ENCODE data around the gene ZBP1.

The ZBP1 gene

GRCh38 chr20:57649617-57650015, 29.4 kb upstream of the ZBP1 start:
- Histone ChIP-seq H3K36me3 (peaks cover 5% of the 10 kb centered on the region; the same call in 1 of the 2 replicates), H3K27me3 (ENCODE audit: insufficient read depth, low read depth, severe bottlenecking) (no peaks in the 10 kb centered on the region), H3K9me3 (ENCODE audit: severe bottlenecking) (no peaks in the 10 kb centered on the region), H3K4me3 (ENCODE audit: low read depth, low read length) (no peak overlapping the region), H3K27ac (no peak overlapping the region)
- no peak for DNase-seq
- TF ChIP-seq CTCF (IDR thresholded peaks at IDR 0.05; ENCODE audit: low read depth, low read length): no peak

- Histone ChIP-seq H3K27ac (no peak overlapping the region), H3K9me3 (ENCODE audit: severe bottlenecking) (no peaks in the 10 kb centered on the region), H3K4me3 (ENCODE audit: low read depth, low read length) (no peak overlapping the region), H3K27me3 (ENCODE audit: insufficient read depth, low read depth, severe bottlenecking) (no peaks in the 10 kb centered on the region), H3K36me3 (peaks cover 5% of the 10 kb centered on the region; the same call in 1 of the 2 replicates)
- no peak for TF ChIP-seq CTCF (IDR thresholded peaks at IDR 0.05; ENCODE audit: low read depth, low read length)
- no peak for DNase-seq
Measured at GRCh38 chr20:57648878-57649616, 28.8 kb upstream of the ZBP1 start.

- no peak for TF ChIP-seq CTCF (IDR thresholded peaks at IDR 0.05; ENCODE audit: low read depth, low read length)
- no peak for DNase-seq
- Histone ChIP-seq H3K9me3 (ENCODE audit: severe bottlenecking) (no peaks in the 10 kb centered on the region), H3K27ac (no peak overlapping the region), H3K36me3 (peaks cover 5% of the 10 kb centered on the region; the same call in 1 of the 2 replicates), H3K27me3 (ENCODE audit: insufficient read depth, low read depth, severe bottlenecking) (no peaks in the 10 kb centered on the region), H3K4me3 (ENCODE audit: low read depth, low read length) (no peak overlapping the region)
Measured at GRCh38 chr20:57647933-57648785, 27.9 kb upstream of the ZBP1 start.

DNA sequence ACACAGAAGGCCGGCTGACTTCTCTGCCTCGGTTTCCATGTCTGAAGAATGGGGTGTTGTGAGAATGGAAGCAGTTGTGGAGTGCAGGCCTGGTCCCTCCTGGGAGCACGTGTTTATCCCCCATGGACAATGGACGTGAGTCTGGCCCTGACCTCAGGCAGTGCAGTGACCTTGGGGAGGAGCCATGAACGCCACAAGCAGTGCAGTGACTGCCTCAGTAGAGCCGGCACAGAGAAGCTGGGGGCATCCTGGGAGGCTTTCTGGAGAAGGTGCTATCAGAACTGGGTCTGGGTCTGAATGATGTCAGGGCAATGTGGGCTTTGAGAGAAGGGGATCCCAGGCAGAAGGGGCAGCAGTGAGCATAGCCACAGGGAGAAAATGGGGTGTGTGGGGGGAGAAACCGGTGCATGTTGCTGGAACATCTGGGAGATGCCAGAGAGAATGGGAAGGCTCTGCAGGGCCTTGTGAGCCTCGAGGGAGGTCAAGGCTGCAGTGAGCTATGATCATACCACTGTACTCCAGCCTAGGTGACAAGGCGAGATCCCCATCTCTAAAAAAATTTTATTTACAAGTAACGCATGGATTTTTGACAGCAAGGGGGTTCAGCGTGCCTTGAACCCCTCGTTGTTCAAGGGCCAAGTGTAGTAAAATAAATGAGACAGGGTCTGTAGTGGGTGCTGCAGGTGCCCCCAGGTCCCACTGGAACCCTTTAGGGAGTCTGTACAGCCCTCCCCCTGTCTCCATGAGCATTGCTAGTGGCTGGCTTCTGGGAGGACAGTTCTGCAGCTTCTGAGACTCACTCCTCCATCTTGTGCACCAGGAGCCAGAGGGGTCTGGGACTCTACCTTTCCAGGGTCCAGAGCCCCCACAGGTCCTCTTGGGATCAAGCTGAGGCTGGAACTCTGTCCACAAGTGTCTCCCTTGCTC, 27.0 kb upstream of the ZBP1 start:
- Histone ChIP-seq H3K36me3 (peaks cover 4% of the 10 kb centered on the region; the same call in 1 of the 2 replicates), H3K4me3 (ENCODE audit: low read depth, low read length) (no peak overlapping the region), H3K27ac (no peak overlapping the region), H3K27me3 (ENCODE audit: insufficient read depth, low read depth, severe bottlenecking) (no peaks in the 10 kb centered on the region), H3K9me3 (ENCODE audit: severe bottlenecking) (no peaks in the 10 kb centered on the region)
- DNase-seq: no peak
- TF ChIP-seq CTCF (IDR thresholded peaks at IDR 0.05; ENCODE audit: low read depth, low read length): no peak

- no peak for DNase-seq
- Histone ChIP-seq H3K36me3 (no peaks in the 10 kb centered on the region), H3K4me3 (ENCODE audit: low read depth, low read length) (no peak overlapping the region), H3K27ac (no peak overlapping the region), H3K27me3 (ENCODE audit: insufficient read depth, low read depth, severe bottlenecking) (no peaks in the 10 kb centered on the region), H3K9me3 (ENCODE audit: severe bottlenecking) (no peaks in the 10 kb centered on the region)
- TF ChIP-seq CTCF (IDR thresholded peaks at IDR 0.05; ENCODE audit: low read depth, low read length): no peak
Measured at GRCh38 chr20:57638895-57639236, 18.6 kb upstream of the ZBP1 start.
